ENCODE data around the gene PACS2. TPM values are rescaled to one million over a fixed set of nuclear protein-coding genes. Genes with fewer than 3 reads are reported as not detected.
"Not testable (repeated sequence)": the region's sequence is repeated elsewhere in the genome, so short reads cannot be mapped to it uniquely, and the experiment has no call there.

Gene PACS2
- total RNA-seq, 2 donors from 2014 or later, result 61.3 to 69.4 TPM

GRCh38 chr14:105285174-105285573, 29.4 kb upstream of the PACS2 start:
- intact Hi-C loops (cut with DNase I), result loop anchor here in 1 of 2 donors (10.0 kb wide), 1 partner anchor 190 kb away; no protein-coding TSS in a partner anchor
- DNase-seq (ENCODE audit: low spot score), result no peak

GRCh38 chr14:105286759-105287144, 27.8 kb upstream of the PACS2 start:
- intact Hi-C loops (cut with DNase I), result loop anchor here in 1 of 2 donors (10.0 kb wide), 1 partner anchor 192 kb away; no protein-coding TSS in a partner anchor

GRCh38 chr14:105287249-105288102, 27.1 kb upstream of the PACS2 start:
- DNase-seq (ENCODE audit: low spot score), result no peak
- intact Hi-C loops (cut with DNase I), result loop anchor here in 1 of 2 donors (10.0 kb wide), 1 partner anchor 193 kb away; no protein-coding TSS in a partner anchor

More at GRCh38 chr14:105286759-105287144, 27.8 kb upstream of the PACS2 start:
- DNase-seq (ENCODE audit: low spot score), result no peak

- DNase-seq (ENCODE audit: low spot score), result not testable (repeated sequence)
- intact Hi-C loops (cut with DNase I), result loop anchor here in 1 of 2 donors (10.0 kb wide), 1 partner anchor 194 kb away; no protein-coding TSS in a partner anchor
These were observed 25.6 kb upstream of the PACS2 start for GRCh38 chr14:105288936-105289335.

- no peak for DNase-seq (ENCODE audit: low spot score)
- intact Hi-C loops (cut with DNase I), result no loop called here
These were observed 23.8 kb upstream of the PACS2 start for GRCh38 chr14:105290621-105291346.

GRCh38 chr14:105292826-105293711, 21.5 kb upstream of the PACS2 start:
- intact Hi-C loops (cut with DNase I), result no loop called here

GRCh38 chr14:105294142-105294597, 20.4 kb upstream of the PACS2 start:
- intact Hi-C loops (cut with DNase I), result no loop called here
- DNase-seq (ENCODE audit: low spot score), result peak; percentile 82

More at GRCh38 chr14:105292826-105293711, 21.5 kb upstream of the PACS2 start:
- peak; percentile 79 for DNase-seq (ENCODE audit: low spot score)

- intact Hi-C loops (cut with DNase I); DNase-seq (ENCODE audit: low spot score): not testable (repeated sequence)
These were observed 17.2 kb upstream of the PACS2 start for GRCh38 chr14:105297311-105297710.

- intact Hi-C loops (cut with DNase I), result no loop called here
- peak; percentile 88 for DNase-seq (ENCODE audit: low spot score)
These were observed 14.7 kb upstream of the PACS2 start for GRCh38 chr14:105299654-105300541.

GRCh38 chr14:105300542-105301102, 13.9 kb upstream of the PACS2 start, which contains the start of gene BRF1:
TSS of gene BRF1 (minus strand) at chr14:105301001. CDS start at chr14:105300629, 372 bp downstream.
- intact Hi-C loops (cut with DNase I), result no loop called here
- peak; percentile 98 for DNase-seq (ENCODE audit: low spot score)

GRCh38 chr14:105301103-105301914, 13.2 kb upstream of the PACS2 start:
- intact Hi-C loops (cut with DNase I), result no loop called here
- peak; percentile 99 for DNase-seq (ENCODE audit: low spot score)

- intact Hi-C loops (cut with DNase I); DNase-seq (ENCODE audit: low spot score): not testable (repeated sequence)
These were observed 12.7 kb upstream of the PACS2 start for GRCh38 chr14:105301915-105302249.

- intact Hi-C loops (cut with DNase I), result no loop called here
- no peak for DNase-seq (ENCODE audit: low spot score)
These were observed 10.6 kb upstream of the PACS2 start for GRCh38 chr14:105303949-105304348.

- intact Hi-C loops (cut with DNase I), result no loop called here
- no peak for DNase-seq (ENCODE audit: low spot score)
These were observed 10.0 kb upstream of the PACS2 start for GRCh38 chr14:105304565-105304964.

GRCh38 chr14:105305345-105305744, 9.2 kb upstream of the PACS2 start:
- DNase-seq (ENCODE audit: low spot score), result no peak
- intact Hi-C loops (cut with DNase I), result no loop called here

GRCh38 chr14:105305791-105306190, 8.8 kb upstream of the PACS2 start:
- intact Hi-C loops (cut with DNase I), result no loop called here
- DNase-seq (ENCODE audit: low spot score), result no peak
